ENCODE data around the gene ZNF813. TPM values are rescaled to one million over a fixed set of nuclear protein-coding genes. Genes with fewer than 3 reads are reported as not detected.

Gene ZNF813
- total and polyA plus RNA-seq, 2 donors (not counting 1 experiment from before 2014, with no cell fraction given) = 1.2 to 10.8 TPM

DNA sequence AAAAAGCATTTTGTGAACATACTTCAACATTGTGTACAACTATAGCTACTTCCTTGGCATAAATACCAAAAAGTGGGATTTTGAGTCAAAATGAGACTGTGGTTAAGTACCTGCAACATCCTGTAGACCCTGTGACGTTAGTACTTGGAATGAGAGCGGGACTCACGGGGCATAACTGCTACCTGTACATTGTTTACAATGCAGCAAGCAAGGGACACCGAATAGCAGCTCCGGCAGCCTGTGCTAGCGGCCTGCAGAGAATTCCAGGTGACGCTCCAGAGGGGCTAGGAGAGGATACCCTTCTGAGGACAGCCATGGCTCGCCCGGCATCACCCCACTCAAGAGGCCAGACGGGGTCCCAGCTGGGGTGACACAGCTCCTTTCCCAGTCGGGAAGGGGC, 69.6 kb downstream of the ZNF813 start:
- no peak for TF ChIP-seq EZH2 (IDR thresholded peaks at IDR 0.05; ENCODE audit: borderline replicate concordance, insufficient read depth, low read depth, low read length, poor library complexity, severe bottlenecking)
- TF ChIP-seq, protein P1, sequence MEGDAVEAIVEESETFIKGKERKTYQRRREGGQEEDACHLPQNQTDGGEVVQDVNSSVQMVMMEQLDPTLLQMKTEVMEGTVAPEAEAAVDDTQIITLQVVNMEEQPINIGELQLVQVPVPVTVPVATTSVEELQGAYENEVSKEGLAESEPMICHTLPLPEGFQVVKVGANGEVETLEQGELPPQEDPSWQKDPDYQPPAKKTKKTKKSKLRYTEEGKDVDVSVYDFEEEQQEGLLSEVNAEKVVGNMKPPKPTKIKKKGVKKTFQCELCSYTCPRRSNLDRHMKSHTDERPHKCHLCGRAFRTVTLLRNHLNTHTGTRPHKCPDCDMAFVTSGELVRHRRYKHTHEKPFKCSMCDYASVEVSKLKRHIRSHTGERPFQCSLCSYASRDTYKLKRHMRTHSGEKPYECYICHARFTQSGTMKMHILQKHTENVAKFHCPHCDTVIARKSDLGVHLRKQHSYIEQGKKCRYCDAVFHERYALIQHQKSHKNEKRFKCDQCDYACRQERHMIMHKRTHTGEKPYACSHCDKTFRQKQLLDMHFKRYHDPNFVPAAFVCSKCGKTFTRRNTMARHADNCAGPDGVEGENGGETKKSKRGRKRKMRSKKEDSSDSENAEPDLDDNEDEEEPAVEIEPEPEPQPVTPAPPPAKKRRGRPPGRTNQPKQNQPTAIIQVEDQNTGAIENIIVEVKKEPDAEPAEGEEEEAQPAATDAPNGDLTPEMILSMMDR (IDR thresholded peaks at IDR 0.05) = no peak
- peak overlapping the region; percentile 92 to 97 for H3K27ac ChIP-seq (ENCODE audit: low read length in 2 of 2)
- POLR2A ChIA-PET = no interaction called here
- Mint-ChIP-seq H3K4me3 (peak overlapping the region; percentile 98), H3K4me1 (peaks cover 25% of the 10 kb centered on the region), H3K9me3 (ENCODE audit: insufficient read depth) (no peaks in the 10 kb centered on the region), H3K27ac (peak overlapping the region; percentile 99), H3K27me3 (no peaks in the 10 kb centered on the region)
- peak overlapping the region; percentile 99 for H3K9ac ChIP-seq (ENCODE audit: low read length)
- peaks cover 0 to 15% of the 10 kb centered on the region in 2 donors for H3K4me1 ChIP-seq (ENCODE audit: control insufficient read depth in 2 of 2, insufficient read depth in 2 of 2, low read length in 2 of 2)
- 44% methylated on average over 11 of the region's 11 CpGs for WGBS (ENCODE audit: insufficient coverage)
- peaks cover 5 to 12% of the 10 kb centered on the region in 2 experiments for H3K36me3 ChIP-seq (replicated peaks in 1 of 2; ENCODE audit: control extremely low read depth in 1 of 2, control insufficient read depth in 1 of 2, extremely low read depth in 1 of 2, insufficient read depth in 2 of 2, low read length in 1 of 2)
- CTCF ChIA-PET = interaction anchor here (1.0 kb wide), 1 partner anchor 16 kb away, joined by 3 read pairs; no protein-coding TSS in a partner anchor
- H2AFZ ChIP-seq (ENCODE audit: insufficient read depth, low read depth, low read length, poor library complexity, severe bottlenecking) = peak overlapping the region; percentile 66
- no peaks in the 10 kb centered on the region for H3K27me3 ChIP-seq (replicated peaks in 1 of 4; ENCODE audit: control extremely low read depth in 1 of 4, control insufficient read depth in 3 of 4, insufficient read depth in 4 of 4, low read length in 3 of 4)
- H3K4me2 ChIP-seq (replicated peaks; ENCODE audit: low read depth, low read length, poor library complexity, severe bottlenecking) = peak overlapping the region; percentile 77
- intact Hi-C loops (cut with micrococcal nuclease) = loop anchor here (1.0 to 5.0 kb wide), 3 partner anchors 16 to 1945 kb away; partner anchors contain the start of gene ZNF813
- H4K20me1 ChIP-seq (ENCODE audit: control insufficient read depth, insufficient read depth, low read length, poor library complexity, severe bottlenecking) = no peaks in the 10 kb centered on the region
- DNase-seq = no peak
- H3K9me3 ChIP-seq (ENCODE audit: control extremely low read depth in 1 of 3, control insufficient read depth in 2 of 3, insufficient read depth in 1 of 3, low read length in 2 of 3) = peaks cover 0 to 8% (median 0%) of the 10 kb centered on the region in 3 donors
- ATAC-seq (ENCODE audit: low read depth) = no peak
- H3K4me3 ChIP-seq (ENCODE audit: control extremely low read depth in 1 of 5, extremely low read depth in 1 of 5, insufficient read depth in 1 of 5, low read depth in 2 of 5, low read length in 4 of 5) = peak overlapping the region in 4 of 5 experiments; percentile 60 to 73 (median 68)
- peaks cover 14% of the 10 kb centered on the region for H3K79me2 ChIP-seq (ENCODE audit: control insufficient read depth, insufficient read depth, low read length)

All from B cell (primary cell).